ENCODE results near the gene MT1B. TPM values are rescaled to one million over a fixed set of nuclear protein-coding genes. Genes with fewer than 3 reads are reported as not detected.

The MT1B gene
- total RNA-seq, 2 experiments from 2014 or later, result not detected

- H3K27ac Mint-ChIP-seq, result peak overlapping the region; percentile 63
- no peak for DNase-seq
Measured at GRCh38 chr16:56634715-56635440, 16.8 kb upstream of the MT1B start.

DNA sequence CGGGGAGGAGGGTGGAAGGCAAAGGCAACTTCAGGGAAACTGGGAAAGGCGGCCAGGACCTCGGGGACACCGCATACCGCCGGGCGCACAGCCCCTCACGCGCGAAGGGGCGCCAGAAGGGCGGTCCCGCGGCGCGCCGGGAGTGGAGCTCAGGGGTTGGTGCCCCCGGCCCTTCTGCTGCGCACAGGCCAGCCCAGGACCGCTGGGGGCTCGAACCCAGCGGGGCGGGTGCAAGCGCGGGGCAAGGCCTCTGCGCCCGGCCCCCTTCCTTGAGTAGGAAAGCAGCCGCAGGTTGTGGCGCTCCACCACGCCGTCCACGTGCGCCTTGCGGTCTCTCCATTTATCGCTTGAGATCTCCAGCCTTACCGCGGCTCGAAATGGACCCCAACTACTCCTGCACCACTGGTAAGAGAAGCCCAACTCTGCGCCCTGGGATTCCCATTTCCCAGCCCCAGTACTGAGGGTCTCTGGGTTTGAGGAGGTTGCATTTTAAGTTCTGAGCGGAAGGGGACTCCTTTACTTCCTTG, 16.2 kb upstream of the MT1B start:
- Mint-ChIP-seq H3K27me3 (peaks cover 90% of the 10 kb centered on the region), H3K36me3 (no peaks in the 10 kb centered on the region), H3K27ac (no peak overlapping the region), H3K4me1 (peaks cover 32% of the 10 kb centered on the region), H3K4me3 (peak overlapping the region; percentile 82), H3K9me3 (no peaks in the 10 kb centered on the region)
- DNase-seq, result peak; percentile 52
- ATAC-seq (ENCODE audit: low read depth), result peak; percentile 20
- POLR2A ChIA-PET, result interaction anchor here (0.6 to 1.0 kb wide), 2 partner anchors 10 to 100 kb away, joined by 3 read pairs; partner anchors contain the start of gene MT1E

More at GRCh38 chr16:56634715-56635440, 16.8 kb upstream of the MT1B start:
- H3K4me3 Mint-ChIP-seq, result peak overlapping the region; percentile 82
- ATAC-seq (ENCODE audit: low read depth), result no peak
- peaks cover 32% of the 10 kb centered on the region for H3K4me1 Mint-ChIP-seq
- H3K9me3 Mint-ChIP-seq, result no peaks in the 10 kb centered on the region
- H3K27me3 Mint-ChIP-seq, result peaks cover 89% of the 10 kb centered on the region
- no peaks in the 10 kb centered on the region for H3K36me3 Mint-ChIP-seq
- POLR2A ChIA-PET, result interaction anchor here (0.6 to 1.0 kb wide), 2 partner anchors 9 to 101 kb away, joined by 3 read pairs; partner anchors contain the start of gene MT1E

- H3K36me3 Mint-ChIP-seq, result no peaks in the 10 kb centered on the region
- H3K27me3 Mint-ChIP-seq, result peaks cover 87% of the 10 kb centered on the region
- no peaks in the 10 kb centered on the region for H3K9me3 Mint-ChIP-seq
- POLR2A ChIA-PET, result interaction anchor here (1.2 kb wide), 1 partner anchor 11 kb away, joined by 6 read pairs; the partner anchor contains the start of gene MT1E
- H3K4me3 Mint-ChIP-seq, result no peak overlapping the region
- H3K27ac Mint-ChIP-seq, result no peak overlapping the region
- ATAC-seq (ENCODE audit: low read depth) (no peak), DNase-seq (no peak)
- peaks cover 30% of the 10 kb centered on the region for H3K4me1 Mint-ChIP-seq
Measured at GRCh38 chr16:56636616-56637413, 14.9 kb upstream of the MT1B start.

DNA sequence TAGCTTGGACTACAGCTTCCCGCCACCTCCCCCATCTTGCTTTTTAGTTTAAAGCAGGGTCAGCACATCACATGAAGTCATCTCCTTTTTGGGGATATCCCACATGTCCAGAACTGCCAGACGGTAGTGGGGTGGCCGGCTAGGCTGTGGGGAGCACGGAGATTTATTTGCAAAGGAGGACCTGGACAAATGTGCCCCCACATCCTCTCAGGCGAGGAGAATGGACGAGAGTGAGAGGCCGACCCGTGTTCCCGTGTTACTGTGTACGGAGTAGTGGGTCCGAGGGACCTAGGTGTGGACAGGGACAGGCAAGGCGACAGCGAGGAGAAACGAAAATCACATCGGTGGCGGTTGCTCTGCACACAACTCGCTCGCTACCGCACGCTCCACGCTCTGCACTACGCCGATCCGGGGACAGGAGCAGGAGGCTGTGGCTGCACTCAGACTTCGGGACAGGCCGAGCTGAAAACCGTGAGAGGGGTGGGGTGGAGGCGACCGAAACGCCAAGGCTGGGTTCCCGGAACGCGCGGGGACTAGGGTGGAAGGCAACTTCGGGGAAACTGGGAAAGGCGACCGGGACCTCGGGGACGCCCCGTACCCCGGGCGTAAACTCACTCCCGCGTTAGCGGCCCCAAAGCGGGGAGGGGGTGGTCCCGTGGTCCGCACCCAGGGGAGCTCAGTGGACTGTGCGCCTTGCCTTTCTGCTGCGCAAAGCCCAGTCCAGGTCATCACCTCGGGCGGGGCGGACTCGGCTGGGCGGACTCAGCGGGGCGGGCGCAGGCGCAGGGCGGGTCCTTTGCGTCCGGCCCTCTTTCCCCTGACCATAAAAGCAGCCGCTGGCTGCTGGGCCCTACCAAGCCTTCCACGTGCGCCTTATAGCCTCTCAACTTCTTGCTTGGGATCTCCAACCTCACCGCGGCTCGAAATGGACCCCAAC, 13.6 kb upstream of the MT1B start, which contains the start of gene MT1A:
TSS of gene MT1A (plus strand) at position 853 of the 937 bp plus-strand sequence. CDS start at position 926, 73 bp downstream.
- Mint-ChIP-seq H3K4me1 (peaks cover 32% of the 10 kb centered on the region), H3K27me3 (peaks cover 79% of the 10 kb centered on the region), H3K36me3 (no peaks in the 10 kb centered on the region), H3K9me3 (no peaks in the 10 kb centered on the region), H3K27ac (no peak within 1 kb of the TSS), H3K4me3 (peak within 1 kb of the TSS; percentile 74)
- peak; percentile 51 for DNase-seq
- POLR2A ChIA-PET, result no interaction called here
- peak; percentile 32 for ATAC-seq (ENCODE audit: low read depth)

DNA sequence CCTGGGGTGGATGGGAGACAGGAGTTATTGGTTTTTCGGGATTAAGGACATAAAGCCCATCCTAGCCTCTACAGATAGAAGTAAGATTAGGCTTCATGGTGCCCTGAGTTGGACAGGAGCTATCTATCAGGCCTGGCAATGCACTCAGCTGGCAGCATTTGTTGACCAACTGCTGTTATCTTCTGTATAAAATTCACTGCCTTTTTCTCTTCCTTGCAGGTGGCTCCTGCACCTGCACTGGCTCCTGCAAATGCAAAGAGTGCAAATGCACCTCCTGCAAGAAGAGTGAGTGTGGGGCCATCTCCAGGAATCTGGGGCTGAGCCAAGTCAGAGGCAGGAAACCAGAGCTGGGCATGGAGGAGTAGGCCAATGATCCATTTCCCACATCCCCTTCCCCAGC, 12.6 kb upstream of the MT1B start:
- Mint-ChIP-seq H3K4me3 (no peak overlapping the region), H3K27me3 (peaks cover 71% of the 10 kb centered on the region), H3K9me3 (no peaks in the 10 kb centered on the region), H3K4me1 (peaks cover 39% of the 10 kb centered on the region), H3K27ac (no peak overlapping the region), H3K36me3 (no peaks in the 10 kb centered on the region)
- POLR2A ChIA-PET, result no interaction called here
- ATAC-seq (ENCODE audit: low read depth) (no peak), DNase-seq (no peak)

- Mint-ChIP-seq H3K9me3 (no peaks in the 10 kb centered on the region), H3K4me1 (peaks cover 38% of the 10 kb centered on the region), H3K27me3 (peaks cover 71% of the 10 kb centered on the region), H3K4me3 (no peak overlapping the region), H3K27ac (no peak overlapping the region), H3K36me3 (no peaks in the 10 kb centered on the region)
- no peak for ATAC-seq (ENCODE audit: low read depth)
- DNase-seq, result no peak
- POLR2A ChIA-PET, result interaction anchor here (0.9 kb wide), 1 partner anchor 23 kb away, joined by 4 read pairs; no protein-coding TSS in a partner anchor
Measured at GRCh38 chr16:56640076-56640475, 11.6 kb upstream of the MT1B start.

- peaks cover 70% of the 10 kb centered on the region for H3K27me3 Mint-ChIP-seq
- POLR2A ChIA-PET, result no interaction called here
- H3K4me3 Mint-ChIP-seq, result no peak overlapping the region
- H3K9me3 Mint-ChIP-seq, result no peaks in the 10 kb centered on the region
- no peaks in the 10 kb centered on the region for H3K36me3 Mint-ChIP-seq
- ATAC-seq (ENCODE audit: low read depth), result no peak
- no peak for DNase-seq
- peaks cover 31% of the 10 kb centered on the region for H3K4me1 Mint-ChIP-seq
- no peak overlapping the region for H3K27ac Mint-ChIP-seq
Measured at GRCh38 chr16:56641166-56641565, 10.5 kb upstream of the MT1B start.

- H3K27ac Mint-ChIP-seq, result peak overlapping the region; percentile 34
- peak overlapping the region; percentile 68 for H3K4me3 Mint-ChIP-seq
- POLR2A ChIA-PET, result interaction anchor here (0.8 to 1.7 kb wide), 7 partner anchors 13 to 59 kb away, joined by 5 to 11 read pairs (median 6); partner anchors contain the start of genes MT1E, MT1F and MT1X
- DNase-seq, result peak; percentile 85
- no peaks in the 10 kb centered on the region for H3K9me3 Mint-ChIP-seq
- H3K36me3 Mint-ChIP-seq, result no peaks in the 10 kb centered on the region
- ATAC-seq (ENCODE audit: low read depth), result peak; percentile 100
- peaks cover 63% of the 10 kb centered on the region for H3K27me3 Mint-ChIP-seq
- H3K4me1 Mint-ChIP-seq, result peaks cover 18% of the 10 kb centered on the region
Measured at GRCh38 chr16:56643080-56643778, 8.5 kb upstream of the MT1B start.

GRCh38 chr16:56643833-56644232, 7.9 kb upstream of the MT1B start:
- ATAC-seq (ENCODE audit: low read depth), result peak; percentile 1
- H3K9me3 Mint-ChIP-seq, result no peaks in the 10 kb centered on the region
- DNase-seq, result no peak
- peak overlapping the region; percentile 26 for H3K27ac Mint-ChIP-seq
- peaks cover 17% of the 10 kb centered on the region for H3K4me1 Mint-ChIP-seq
- H3K4me3 Mint-ChIP-seq, result peak overlapping the region; percentile 68
- no peaks in the 10 kb centered on the region for H3K36me3 Mint-ChIP-seq
- POLR2A ChIA-PET, result interaction anchor here (0.8 to 1.7 kb wide), 7 partner anchors 13 to 58 kb away, joined by 5 to 11 read pairs (median 6); partner anchors contain the start of genes MT1E, MT1F and MT1X
- peaks cover 64% of the 10 kb centered on the region for H3K27me3 Mint-ChIP-seq

DNA sequence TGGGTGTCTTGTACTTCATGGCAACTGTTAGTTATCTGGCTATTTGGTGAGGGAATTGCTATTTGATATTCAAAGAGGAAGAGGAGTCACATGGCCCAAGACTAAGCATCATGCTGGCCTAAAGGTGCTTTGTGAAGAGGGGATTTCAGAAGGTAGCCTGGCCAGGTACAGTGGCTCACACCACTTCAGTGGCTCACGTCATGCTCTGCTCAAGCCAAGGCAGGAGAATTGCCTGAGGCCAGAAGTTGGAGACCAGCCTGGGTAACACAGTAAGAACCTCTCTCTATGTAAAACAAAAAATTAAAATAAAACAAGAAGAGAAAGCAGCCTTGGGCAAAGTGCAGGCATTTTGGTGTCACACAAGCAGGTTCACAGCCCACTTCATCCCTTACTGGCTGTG, 6.4 kb upstream of the MT1B start:
- H3K4me1 Mint-ChIP-seq, result peaks cover 17% of the 10 kb centered on the region
- H3K36me3 Mint-ChIP-seq, result no peaks in the 10 kb centered on the region
- no peak for ATAC-seq (ENCODE audit: low read depth)
- H3K9me3 Mint-ChIP-seq, result no peaks in the 10 kb centered on the region
- no peak overlapping the region for H3K4me3 Mint-ChIP-seq
- POLR2A ChIA-PET, result no interaction called here
- H3K27ac Mint-ChIP-seq, result no peak overlapping the region
- no peak for DNase-seq
- peaks cover 53% of the 10 kb centered on the region for H3K27me3 Mint-ChIP-seq

- Mint-ChIP-seq H3K27ac (no peak overlapping the region), H3K27me3 (peaks cover 48% of the 10 kb centered on the region), H3K4me3 (no peak overlapping the region), H3K4me1 (peaks cover 17% of the 10 kb centered on the region), H3K36me3 (no peaks in the 10 kb centered on the region), H3K9me3 (no peaks in the 10 kb centered on the region)
- POLR2A ChIA-PET, result interaction anchor here (1.1 kb wide), 1 partner anchor 11 kb away, joined by 3 read pairs; no protein-coding TSS in a partner anchor
- DNase-seq (no peak), ATAC-seq (ENCODE audit: low read depth) (no peak)
Measured at GRCh38 chr16:56645838-56646237, 5.8 kb upstream of the MT1B start.
